ENCODE data around the gene PLCH1. TPM values are rescaled to one million over a fixed set of nuclear protein-coding genes. Genes with fewer than 3 reads are reported as not detected.

The PLCH1 gene
- total RNA-seq, 6 experiments from 2014 or later: 0.07 to 0.25 (median 0.17) TPM

GRCh38 chr3:155362808-155363689 is 381.8 kb downstream of the PLCH1 start:
- no peaks in the 10 kb centered on the region for H3K27me3 ChIP-seq
- peaks cover 0 to 7% (median 0%) of the 10 kb centered on the region in 4 donors for H3K4me1 ChIP-seq
- TF ChIP-seq, protein P1, sequence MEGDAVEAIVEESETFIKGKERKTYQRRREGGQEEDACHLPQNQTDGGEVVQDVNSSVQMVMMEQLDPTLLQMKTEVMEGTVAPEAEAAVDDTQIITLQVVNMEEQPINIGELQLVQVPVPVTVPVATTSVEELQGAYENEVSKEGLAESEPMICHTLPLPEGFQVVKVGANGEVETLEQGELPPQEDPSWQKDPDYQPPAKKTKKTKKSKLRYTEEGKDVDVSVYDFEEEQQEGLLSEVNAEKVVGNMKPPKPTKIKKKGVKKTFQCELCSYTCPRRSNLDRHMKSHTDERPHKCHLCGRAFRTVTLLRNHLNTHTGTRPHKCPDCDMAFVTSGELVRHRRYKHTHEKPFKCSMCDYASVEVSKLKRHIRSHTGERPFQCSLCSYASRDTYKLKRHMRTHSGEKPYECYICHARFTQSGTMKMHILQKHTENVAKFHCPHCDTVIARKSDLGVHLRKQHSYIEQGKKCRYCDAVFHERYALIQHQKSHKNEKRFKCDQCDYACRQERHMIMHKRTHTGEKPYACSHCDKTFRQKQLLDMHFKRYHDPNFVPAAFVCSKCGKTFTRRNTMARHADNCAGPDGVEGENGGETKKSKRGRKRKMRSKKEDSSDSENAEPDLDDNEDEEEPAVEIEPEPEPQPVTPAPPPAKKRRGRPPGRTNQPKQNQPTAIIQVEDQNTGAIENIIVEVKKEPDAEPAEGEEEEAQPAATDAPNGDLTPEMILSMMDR (IDR thresholded peaks at IDR 0.05): no peak
- TF ChIP-seq POLR2A (IDR thresholded peaks at IDR 0.05): no peak
- ATAC-seq (no peak), DNase-seq (no peak)
- no peak overlapping the region for H3K27ac ChIP-seq
- no peaks in the 10 kb centered on the region for H3K36me3 ChIP-seq
- intact Hi-C loops (cut with DNase I): no loop called here
- 59% methylated on average over 10 of the region's 10 CpGs for WGBS (ENCODE audit: insufficient coverage, low coverage, low lambda C conversion rate, missing lambda C conversion rate)
- no peak overlapping the region for H3K4me3 ChIP-seq
- no peaks in the 10 kb centered on the region for H3K9me3 ChIP-seq

DNA sequence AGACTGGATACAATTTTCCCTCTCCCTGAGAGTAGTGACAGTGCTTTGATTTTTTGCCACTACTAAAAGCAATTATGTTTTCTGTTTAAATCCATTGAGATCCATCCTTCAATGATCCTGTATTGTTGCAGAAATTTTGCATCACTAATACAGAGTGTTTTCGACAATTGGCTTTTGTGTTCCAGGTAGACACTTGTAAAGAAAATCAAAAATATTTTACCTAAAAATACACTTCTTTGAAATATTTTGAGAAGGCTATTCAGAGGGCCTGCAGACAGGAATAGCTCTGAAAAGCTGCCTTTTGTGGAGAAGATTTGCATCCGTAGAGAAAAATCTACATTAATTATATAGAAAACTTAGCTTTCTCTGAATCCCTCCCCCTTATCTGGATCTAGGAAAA is 384.6 kb downstream of the PLCH1 start:
- no peak for DNase-seq
- Histone ChIP-seq H3K27me3 (no peaks in the 10 kb centered on the region), H3K4me3 (no peak overlapping the region), H3K9me3 (no peaks in the 10 kb centered on the region), H3K36me3 (no peaks in the 10 kb centered on the region), H3K4me1 (peaks cover 0 to 7% (median 0%) of the 10 kb centered on the region in 4 donors), H3K27ac (no peak overlapping the region)
- TF ChIP-seq POLR2A (IDR thresholded peaks at IDR 0.05): no peak
- TF ChIP-seq, protein P1 (IDR thresholded peaks at IDR 0.05): no peak
- 92% methylated on average over 2 of the region's 2 CpGs for WGBS (ENCODE audit: insufficient coverage, low coverage, low lambda C conversion rate, missing lambda C conversion rate)
- no peak for ATAC-seq
- intact Hi-C loops (cut with DNase I): no loop called here

DNA sequence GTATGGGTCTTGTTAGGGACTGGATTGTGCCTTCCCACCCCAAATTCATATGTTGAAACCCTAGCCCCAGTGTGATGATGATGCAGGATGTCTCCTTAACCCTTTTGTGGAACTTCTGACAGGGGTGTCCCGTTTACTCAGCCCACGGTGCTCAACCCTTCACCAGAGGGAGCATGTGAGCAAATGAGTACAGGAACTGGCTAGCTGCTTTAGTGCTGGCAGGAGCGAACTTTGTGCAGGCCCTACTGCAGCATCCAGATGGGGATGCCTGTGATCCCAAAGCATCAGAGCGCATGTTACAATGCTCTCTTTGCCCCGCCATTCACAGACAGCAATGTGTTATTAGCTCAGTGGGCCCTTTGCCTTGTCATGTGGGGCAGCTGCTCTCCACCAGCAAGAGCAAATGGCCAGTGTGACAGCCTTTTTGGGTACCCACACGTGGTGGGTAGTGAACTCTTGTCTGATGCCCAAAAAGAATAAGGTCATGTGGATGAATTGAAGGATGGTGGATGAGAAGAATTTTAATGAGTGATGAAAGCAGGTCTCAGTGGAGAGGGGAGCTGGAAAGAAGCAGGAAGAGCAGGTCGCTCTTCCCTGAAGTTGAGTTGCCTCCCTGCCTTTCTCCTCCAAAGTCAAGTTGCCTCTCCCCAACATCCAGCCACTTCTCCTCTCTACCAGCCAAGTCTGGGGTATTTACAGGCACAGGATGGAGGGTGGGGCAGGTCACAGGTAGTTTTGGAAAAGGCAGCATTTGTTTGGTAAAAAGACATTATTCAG is 388.1 kb downstream of the PLCH1 start:
- DNase-seq: no peak
- Histone ChIP-seq H3K36me3 (no peaks in the 10 kb centered on the region), H3K9me3 (no peaks in the 10 kb centered on the region), H3K27me3 (no peaks in the 10 kb centered on the region), H3K27ac (no peak overlapping the region), H3K4me3 (no peak overlapping the region), H3K4me1 (peaks cover 0 to 11% (median 5%) of the 10 kb centered on the region in 4 donors)
- WGBS (ENCODE audit: insufficient coverage, low coverage, low lambda C conversion rate, missing lambda C conversion rate): 74% methylated on average over 3 of the region's 7 CpGs
- no peak for TF ChIP-seq POLR2A (IDR thresholded peaks at IDR 0.05)
- TF ChIP-seq, protein P1 (IDR thresholded peaks at IDR 0.05): no peak
- intact Hi-C loops (cut with DNase I): loop anchor here in 1 of 2 donors (10.0 kb wide), 1 partner anchor 348 kb away; no protein-coding TSS in a partner anchor
- ATAC-seq: no peak

DNA sequence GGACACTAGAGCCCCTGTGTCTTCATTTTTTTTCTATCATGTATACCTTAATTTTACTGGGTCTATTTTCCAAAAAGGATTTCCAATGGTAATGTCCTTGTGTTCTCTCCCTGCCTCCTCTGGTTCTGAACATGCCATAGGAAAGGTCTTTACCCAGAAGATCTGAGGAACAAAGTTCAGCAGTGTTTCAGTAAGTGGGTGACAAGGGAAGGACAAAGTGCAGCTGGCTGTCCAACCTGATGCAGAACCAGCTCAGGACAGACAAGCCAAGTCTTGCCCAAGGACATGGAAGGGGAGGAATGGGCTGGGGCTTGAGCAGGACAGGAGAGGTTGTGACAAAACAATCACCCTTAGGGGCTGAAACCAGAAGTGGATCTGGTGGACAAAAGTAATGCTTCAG is 390.2 kb downstream of the PLCH1 start:
- no peaks in the 10 kb centered on the region for H3K36me3 ChIP-seq
- ATAC-seq: peak; percentile 88 to 93 (median 92)
- intact Hi-C loops (cut with DNase I): loop anchor here in 1 of 2 donors (10.0 kb wide), 1 partner anchor 350 kb away; no protein-coding TSS in a partner anchor
- no peaks in the 10 kb centered on the region for H3K9me3 ChIP-seq
- H3K27me3 ChIP-seq: no peaks in the 10 kb centered on the region
- peaks cover 0 to 11% (median 5%) of the 10 kb centered on the region in 4 donors for H3K4me1 ChIP-seq
- peak in 2 of 3 donors; percentile 72 to 81 for DNase-seq
- TF ChIP-seq, protein P1 (IDR thresholded peaks at IDR 0.05): no peak
- no peak for TF ChIP-seq POLR2A (IDR thresholded peaks at IDR 0.05)
- H3K27ac ChIP-seq: peak overlapping the region in 1 of 3 donors; percentile 24
- H3K4me3 ChIP-seq: no peak overlapping the region

Data from right lobe of liver (tissue), 6 donors.